ENCODE results near the gene SYAP1.
"Not testable (repeated sequence)": the region's sequence is repeated elsewhere in the genome, so short reads cannot be mapped to it uniquely, and the experiment has no call there.

Gene SYAP1

DNA sequence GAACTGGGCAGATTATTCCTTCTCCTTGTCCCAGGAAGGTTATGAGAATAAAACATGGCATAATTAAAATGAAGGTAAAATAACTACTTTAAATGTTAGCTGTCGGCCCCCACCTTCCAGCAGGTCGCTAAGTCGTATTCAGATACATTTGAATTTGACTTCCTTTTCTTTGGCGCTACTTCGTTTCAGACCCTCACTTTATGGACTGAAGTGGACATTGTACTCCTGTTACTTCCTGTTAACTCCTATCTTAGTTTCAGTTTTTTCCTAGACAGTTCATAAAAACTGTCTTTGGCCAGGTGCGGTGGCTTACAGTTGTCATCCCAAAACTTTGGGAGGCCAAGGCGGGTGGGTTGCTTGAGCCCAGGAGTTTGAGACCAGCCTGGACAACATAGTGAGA is 5.7 kb downstream of the SYAP1 start:
- no peak for DNase-seq

DNA sequence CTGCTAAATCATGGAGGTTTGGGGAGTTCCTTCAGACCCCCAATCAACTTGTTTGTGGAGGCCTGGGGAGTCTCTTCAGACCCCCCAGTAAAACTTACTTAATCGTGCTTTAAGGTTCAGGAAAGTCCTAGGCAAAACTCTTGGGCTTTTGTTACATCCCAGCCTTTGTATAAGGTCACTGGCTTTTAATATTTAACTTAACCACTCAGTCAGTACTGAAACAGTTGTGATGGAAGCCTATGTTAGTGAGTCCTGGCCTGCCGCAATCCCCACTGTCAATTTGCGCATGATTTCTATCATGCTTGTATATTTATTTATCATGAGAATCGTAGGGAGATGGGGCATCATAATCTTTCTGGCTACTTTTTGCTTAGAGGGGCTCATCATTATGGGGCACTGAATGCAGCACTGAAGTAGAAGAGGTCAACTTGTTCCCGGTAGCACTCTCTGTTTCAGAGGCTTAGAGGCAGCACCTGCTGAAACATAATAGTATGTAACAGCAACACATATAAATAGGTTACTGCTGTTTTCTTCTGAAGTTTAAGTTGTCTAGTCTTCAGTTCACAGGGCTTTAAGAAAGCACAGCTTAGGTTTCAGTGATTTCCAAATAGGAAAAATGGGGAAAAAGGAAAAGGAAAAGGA is 7.1 kb downstream of the SYAP1 start:
- not testable (repeated sequence) for DNase-seq

GRCh38 chrX:16727637-16728036 is 8.2 kb downstream of the SYAP1 start:
- DNase-seq: no peak

DNA sequence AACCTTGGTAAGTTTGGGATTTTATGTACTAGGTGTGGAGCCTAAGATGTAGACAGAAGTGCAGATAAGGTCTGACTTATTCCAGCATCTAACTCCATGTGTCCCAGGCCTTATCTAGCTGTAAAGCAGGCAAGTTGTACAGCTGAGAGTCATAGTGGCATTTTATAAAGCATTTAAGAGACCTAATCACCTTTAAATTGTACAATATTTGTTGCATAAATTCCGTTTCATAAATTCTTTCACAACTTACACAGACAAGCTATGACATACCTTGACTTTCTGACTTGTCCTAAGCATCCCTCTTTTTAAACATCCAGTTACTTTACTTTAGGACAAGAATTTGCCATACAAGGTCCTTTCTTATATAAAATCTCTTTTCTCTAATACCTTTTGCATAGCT is 11.0 kb downstream of the SYAP1 start:
- no peak for DNase-seq

- DNase-seq: no peak
These were observed 13.6 kb downstream of the SYAP1 start for GRCh38 chrX:16733013-16733412.

- DNase-seq: no peak
These were observed 17.6 kb downstream of the SYAP1 start for GRCh38 chrX:16737024-16737423.

- DNase-seq: peak; percentile 3
These were observed 20.2 kb downstream of the SYAP1 start for GRCh38 chrX:16739574-16739973.

DNA sequence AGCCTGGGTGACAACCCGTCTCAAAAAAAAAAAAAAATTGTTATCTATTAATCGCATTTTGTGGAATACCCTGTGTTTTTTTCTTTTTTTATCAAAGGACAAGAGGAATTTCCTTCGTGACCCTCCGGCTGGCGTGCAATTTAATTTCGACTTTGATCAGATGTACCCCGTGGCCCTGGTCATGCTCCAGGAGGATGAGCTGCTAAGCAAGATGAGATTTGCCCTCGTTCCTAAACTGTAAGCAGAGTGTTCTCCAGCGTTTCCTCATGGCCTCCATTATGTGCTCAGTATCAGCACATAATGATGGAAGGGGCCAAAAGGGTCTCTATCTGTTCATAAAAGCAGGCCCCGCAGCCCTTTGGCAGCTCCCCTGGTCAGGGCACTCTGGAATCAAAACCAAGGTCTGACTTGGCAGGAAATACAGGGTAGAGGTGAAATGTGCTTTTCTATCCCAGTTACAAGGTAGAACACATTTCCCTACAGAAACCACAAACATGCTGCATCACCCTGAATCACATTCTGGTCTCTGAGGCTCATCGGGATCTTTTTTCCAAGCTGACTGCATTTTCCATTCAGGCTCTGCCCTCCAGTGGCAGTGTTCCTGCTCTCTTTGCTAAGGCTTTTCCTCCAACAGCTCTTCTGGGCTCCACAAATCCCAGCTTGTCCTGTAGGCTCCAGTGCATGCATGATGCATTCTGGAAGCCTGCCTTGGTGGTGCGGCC is 24.4 kb downstream of the SYAP1 start:
- peak; percentile 50 for DNase-seq

- no peak for DNase-seq
These were observed 25.7 kb downstream of the SYAP1 start for GRCh38 chrX:16745102-16745501.

- no peak for DNase-seq
These were observed 26.2 kb downstream of the SYAP1 start for GRCh38 chrX:16745659-16746058.

GRCh38 chrX:16748425-16748824 is 29.0 kb downstream of the SYAP1 start:
- no peak for DNase-seq

GRCh38 chrX:16750136-16750535 is 30.7 kb downstream of the SYAP1 start:
- no peak for DNase-seq

- DNase-seq: no peak
These were observed 34.6 kb downstream of the SYAP1 start for GRCh38 chrX:16754019-16754418.

DNA sequence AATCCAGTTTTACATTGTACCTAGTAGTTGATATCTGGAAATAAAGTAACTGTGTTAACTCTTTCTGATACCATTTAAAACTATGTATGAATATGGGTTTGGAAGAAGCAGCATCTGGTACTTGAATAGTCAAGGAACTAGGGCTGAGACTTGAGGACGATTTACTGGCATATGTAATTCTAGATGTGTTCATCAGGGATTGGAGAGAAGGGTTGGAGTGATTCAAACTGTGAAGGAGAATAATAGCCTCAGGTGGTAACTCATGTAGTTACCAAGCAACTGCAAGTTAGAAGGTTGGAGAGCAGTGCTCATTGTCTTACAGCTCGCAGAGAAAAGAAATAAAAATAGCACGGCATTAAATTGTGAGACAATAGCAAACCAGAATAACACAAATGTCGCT is 37.3 kb downstream of the SYAP1 start:
- no peak for DNase-seq

DNA sequence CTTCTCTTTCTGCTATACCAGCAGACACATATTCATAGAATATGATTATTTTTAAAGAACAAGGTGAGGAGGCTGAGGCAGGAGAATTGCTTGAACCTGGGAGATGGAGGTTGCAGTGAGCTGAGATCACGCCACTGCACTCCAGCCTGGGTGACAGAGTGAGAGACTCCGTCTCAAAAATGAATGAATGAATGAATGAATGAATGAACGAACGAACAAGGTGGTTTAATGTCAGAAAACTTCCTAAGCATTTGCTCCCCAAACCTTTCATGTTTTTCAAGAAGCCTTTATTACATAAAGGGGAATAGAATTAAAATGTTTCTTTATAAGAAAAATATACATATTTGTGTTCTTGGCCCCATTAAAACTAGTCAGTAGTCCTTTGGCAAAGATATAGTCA is 42.1 kb downstream of the SYAP1 start:
- DNase-seq: not testable (repeated sequence)

DNA sequence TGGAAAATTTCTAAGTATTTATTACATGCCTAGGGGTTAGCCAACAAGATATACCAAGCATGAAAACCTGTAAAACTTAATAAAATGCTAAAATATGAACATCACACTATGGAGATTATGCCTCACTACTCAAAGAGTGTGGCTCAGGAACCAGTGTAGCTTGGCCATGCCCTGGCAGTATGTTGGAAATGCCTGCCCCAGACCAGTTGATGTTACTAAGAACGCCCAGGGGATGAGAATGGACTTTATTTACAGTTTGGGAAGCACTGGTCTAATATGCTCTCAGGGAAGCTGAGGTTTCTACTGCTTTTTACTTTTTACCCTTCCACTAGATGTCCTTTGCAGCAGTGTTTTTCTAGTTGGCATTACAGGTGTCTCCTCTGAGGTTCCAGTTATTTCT is 43.2 kb downstream of the SYAP1 start:
- DNase-seq: no peak

DNA sequence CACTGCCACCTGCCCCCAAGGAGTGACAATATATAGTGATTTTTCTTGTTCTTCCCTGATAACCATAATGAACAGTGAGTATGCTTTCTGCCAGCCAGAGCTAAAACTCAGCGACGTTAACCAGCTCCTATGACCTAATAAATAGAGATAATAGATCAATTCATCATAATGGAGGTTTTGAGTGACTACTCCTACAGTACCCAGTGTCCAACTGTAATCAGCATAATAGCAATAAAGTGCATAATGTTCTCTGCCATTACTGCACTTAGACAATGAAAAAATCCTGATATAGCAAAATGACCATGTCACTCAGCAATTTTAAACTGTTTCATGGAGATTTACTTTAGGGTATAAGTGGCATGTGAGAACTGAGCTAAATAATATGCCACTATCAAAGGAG is 46.2 kb downstream of the SYAP1 start:
- no peak for DNase-seq

DNA sequence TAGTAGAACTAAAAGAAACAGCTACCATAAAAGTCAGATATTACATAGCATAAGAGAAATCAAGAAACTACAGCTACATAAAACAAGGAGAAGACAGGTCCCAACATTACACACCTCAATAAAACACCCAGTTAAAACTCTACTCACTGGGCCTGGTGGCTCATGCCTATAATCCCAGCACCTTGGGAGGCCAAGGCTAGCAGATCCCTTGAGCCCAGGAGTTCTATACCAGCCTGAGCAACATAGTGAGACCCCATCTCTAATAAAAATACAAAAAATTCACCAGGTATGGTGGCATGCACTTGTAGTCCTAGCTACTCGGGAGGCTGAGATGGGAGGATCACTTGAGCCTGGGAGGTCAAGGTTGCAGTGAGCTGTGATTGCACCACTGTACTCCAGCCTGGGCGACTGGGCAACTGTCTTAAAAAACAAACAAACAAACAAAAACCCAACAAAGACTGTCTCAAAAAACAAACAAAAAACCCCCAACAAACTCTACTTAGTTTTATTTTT is 51.6 kb downstream of the SYAP1 start:
- no peak for DNase-seq

DNA sequence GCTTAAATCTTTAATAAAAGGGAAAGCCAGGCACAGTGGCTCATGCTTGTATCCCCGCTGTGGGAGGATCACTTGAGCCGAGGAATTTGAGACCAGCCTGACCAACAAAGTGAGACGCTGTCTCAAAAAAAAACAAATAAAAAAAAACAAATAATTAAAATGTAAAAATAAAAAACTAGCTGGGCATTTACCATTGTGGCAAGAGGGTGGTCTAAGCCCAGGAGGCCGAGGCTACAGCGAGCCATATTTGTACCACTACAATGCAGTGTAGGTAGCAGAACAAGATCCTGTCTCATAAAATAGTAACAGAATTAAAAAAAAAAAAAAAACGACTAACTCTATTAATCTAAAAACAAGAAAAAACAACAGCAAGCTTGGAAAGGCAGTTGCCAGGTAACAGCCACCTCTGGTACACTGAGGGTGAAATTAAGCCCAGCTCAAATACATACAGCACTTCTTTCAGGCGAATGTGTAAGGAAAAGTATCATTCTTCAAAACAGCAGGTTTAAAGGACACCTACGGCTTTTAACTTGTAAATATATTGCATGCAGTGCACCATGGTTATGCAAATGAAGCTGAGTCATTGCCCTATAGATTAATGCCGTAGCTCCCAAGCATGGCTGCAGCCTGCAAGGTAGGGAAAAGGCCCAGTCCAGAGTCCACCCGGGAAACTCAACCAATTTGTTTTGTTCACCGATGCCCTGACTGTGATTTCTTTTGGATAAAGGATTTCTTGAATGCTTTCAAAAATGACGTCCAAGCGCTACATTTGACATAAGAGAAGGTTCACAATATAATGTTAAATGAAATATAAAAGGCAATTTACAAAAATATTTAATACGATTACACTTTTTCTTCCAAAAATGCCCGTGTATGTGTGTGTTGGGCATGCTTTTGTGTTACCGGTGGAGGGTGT is 52.3 kb downstream of the SYAP1 start:
- peak; percentile 77 for DNase-seq

GRCh38 chrX:16772460-16772859 is 53.0 kb downstream of the SYAP1 start:
- DNase-seq: no peak

DNA sequence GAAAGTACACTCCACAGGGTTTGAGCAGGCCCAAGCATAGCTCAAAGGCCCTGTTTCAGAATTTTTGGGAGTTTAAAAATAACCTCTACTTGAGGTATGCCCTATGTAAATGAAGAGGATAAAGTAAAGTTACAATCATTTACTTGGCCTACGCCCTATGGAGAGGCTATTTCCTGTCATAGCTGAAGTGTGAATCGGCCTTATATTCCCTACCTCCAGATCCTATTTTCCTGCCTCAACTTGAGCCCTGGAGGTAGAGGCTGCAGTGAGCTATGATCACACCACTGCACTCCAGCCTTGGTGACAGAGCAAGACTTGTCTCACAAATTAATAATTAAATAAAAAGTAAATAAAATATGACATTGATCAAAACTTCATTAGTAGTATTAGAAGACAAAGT is 55.3 kb downstream of the SYAP1 start:
- no peak for DNase-seq

DNA sequence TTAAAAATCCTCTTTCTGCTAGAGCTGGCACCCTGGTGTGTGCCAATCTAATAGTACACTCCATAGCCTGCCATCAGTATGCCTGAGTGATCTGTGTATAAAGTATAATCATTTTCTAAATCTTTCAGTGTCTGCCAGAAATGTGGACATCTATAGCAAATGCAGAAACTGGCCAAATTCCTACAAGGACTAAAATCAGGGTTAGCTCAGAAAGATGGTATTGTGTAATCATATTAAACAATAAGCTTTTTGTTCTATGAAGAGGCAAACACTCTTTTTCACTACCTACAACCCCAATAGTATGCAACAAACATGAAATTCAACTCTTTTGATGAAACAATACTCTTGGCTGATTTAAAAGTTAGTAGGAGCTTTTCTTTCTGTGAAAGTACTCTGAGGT is 59.1 kb downstream of the SYAP1 start:
- no peak for DNase-seq

DNA sequence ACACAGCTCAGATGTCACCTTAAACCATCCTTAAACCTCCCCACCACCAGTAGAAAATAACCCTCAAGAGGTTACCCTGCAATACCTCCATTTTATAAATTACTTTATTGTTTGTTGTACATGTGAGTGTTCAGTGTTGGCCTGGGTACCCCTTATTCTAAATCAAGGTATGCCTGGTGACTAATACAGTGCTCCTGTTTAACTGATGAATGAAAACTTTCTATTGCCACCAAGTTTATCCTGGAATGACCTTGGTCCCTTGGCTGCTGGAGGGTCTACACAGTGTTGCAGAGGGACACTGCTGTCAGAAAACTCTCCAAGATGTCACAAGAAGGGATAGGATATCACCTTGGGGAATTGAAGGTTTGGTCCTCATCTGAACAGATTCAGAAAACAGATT is 59.6 kb downstream of the SYAP1 start:
- no peak for DNase-seq
